ENCODE measurements around the gene BTD.

The BTD gene

GRCh38 chr3:15685927-15686326 lies 84.4 kb downstream of the BTD start:
- DNase-seq (ENCODE audit: low read depth): peak; percentile 39
- TF ChIP-seq POLR2A (IDR thresholded peaks at IDR 0.05; ENCODE audit: extremely low read depth, insufficient read length) (no peak), MYC (IDR thresholded peaks at IDR 0.05; ENCODE audit: low read depth, low read length) (no peak), MAX (IDR thresholded peaks at IDR 0.05; ENCODE audit: low read depth, low read length) (no peak), CTCF (IDR thresholded peaks at IDR 0.05; ENCODE audit: low read depth, low read length) (no peak)
- H3K4me3 ChIP-seq (ENCODE audit: low read depth, low read length): no peak overlapping the region

- TF ChIP-seq CTCF (IDR thresholded peaks at IDR 0.05; ENCODE audit: low read depth, low read length) (no peak), POLR2A (IDR thresholded peaks at IDR 0.05; ENCODE audit: extremely low read depth, insufficient read length) (no peak), MAX (IDR thresholded peaks at IDR 0.05; ENCODE audit: low read depth, low read length) (no peak), MYC (IDR thresholded peaks at IDR 0.05; ENCODE audit: low read depth, low read length) (no peak)
- DNase-seq (ENCODE audit: low read depth): no peak
- H3K4me3 ChIP-seq (ENCODE audit: low read depth, low read length): no peak overlapping the region
Measured at GRCh38 chr3:15690230-15690629, 88.7 kb downstream of the BTD start.

GRCh38 chr3:15690748-15691147 lies 89.2 kb downstream of the BTD start:
- DNase-seq (ENCODE audit: low read depth): no peak
- no peak overlapping the region for H3K4me3 ChIP-seq (ENCODE audit: low read depth, low read length)
- TF ChIP-seq CTCF (IDR thresholded peaks at IDR 0.05; ENCODE audit: low read depth, low read length): no peak
- TF ChIP-seq MAX (IDR thresholded peaks at IDR 0.05; ENCODE audit: low read depth, low read length): no peak
- TF ChIP-seq MYC (IDR thresholded peaks at IDR 0.05; ENCODE audit: low read depth, low read length): no peak
- TF ChIP-seq POLR2A (IDR thresholded peaks at IDR 0.05; ENCODE audit: extremely low read depth, insufficient read length): no peak

- H3K4me3 ChIP-seq (ENCODE audit: low read depth, low read length): no peak overlapping the region
- DNase-seq (ENCODE audit: low read depth): no peak
- TF ChIP-seq MYC (IDR thresholded peaks at IDR 0.05; ENCODE audit: low read depth, low read length) (no peak), MAX (IDR thresholded peaks at IDR 0.05; ENCODE audit: low read depth, low read length) (no peak), CTCF (IDR thresholded peaks at IDR 0.05; ENCODE audit: low read depth, low read length) (no peak), POLR2A (IDR thresholded peaks at IDR 0.05; ENCODE audit: extremely low read depth, insufficient read length) (no peak)
Measured at GRCh38 chr3:15693355-15693754, 91.8 kb downstream of the BTD start.

GRCh38 chr3:15694628-15695027 lies 93.1 kb downstream of the BTD start:
- DNase-seq (ENCODE audit: low read depth): no peak
- TF ChIP-seq MAX (IDR thresholded peaks at IDR 0.05; ENCODE audit: low read depth, low read length) (no peak), POLR2A (IDR thresholded peaks at IDR 0.05; ENCODE audit: extremely low read depth, insufficient read length) (no peak), MYC (IDR thresholded peaks at IDR 0.05; ENCODE audit: low read depth, low read length) (no peak), CTCF (IDR thresholded peaks at IDR 0.05; ENCODE audit: low read depth, low read length) (no peak)
- H3K4me3 ChIP-seq (ENCODE audit: low read depth, low read length): no peak overlapping the region

All from NB4 (cell line).